C4-2B (cell line): ENCODE results near the gene LSM2.
"Not testable (repeated sequence)": the region's sequence is repeated elsewhere in the genome, so short reads cannot be mapped to it uniquely, and the experiment has no call there.

Source experiments
- CTCF ChIP-seq: fragments of 450-650 bp; conservative IDR thresholded peaks from 2 replicates; pipeline ENCODE4 v1.5.1; 2017; ENCODE audit warnings: mild to moderate bottlenecking
- ZFX ChIP-seq: fragments of 450-650 bp; IDR thresholded peaks from 2 replicates; pipeline ENCODE4 v1.6.1; 2017

GRCh38 chr6:31839779-31840126 lies 33.0 kb upstream of the LSM2 start:
- TF ChIP-seq CTCF, ZFX: not testable (repeated sequence)
